Left ventricle myocardium superior (tissue), 1 donor: Measurements from ENCODE around the gene CACNA1F. TPM values are rescaled to one million over a fixed set of nuclear protein-coding genes. Genes with fewer than 3 reads are reported as not detected.
A peak's percentile ranks its signal among the peaks of the same experiment; 100 is the strongest.

Source experiments
- ATAC-seq: fragments of 200-7000 bp; cut with Tn5 transposase; one replicate; pipeline ENCODE4 v1.9.1; 2020; ENCODE audit warnings: mild to moderate bottlenecking, moderate library complexity
- DNase-seq: peaks from one replicate; pipeline ENCODE4 v3.0.0-alpha.2; 2020
- intact Hi-C: fragments of 100-400 bp; cut with micrococcal nuclease; formaldehyde crosslinking; loops from one replicate; pipeline ENCODE4 v1.11.0; 2022
- total RNA-seq: library from RNA; stranded (reverse); fragmentation: NEBNext Ultra II Directional; extraction: Animal tissue kit (Norgen Biotek cat#: 25700); gene quantifications from one replicate; pipeline ENCODE4 v1.2.1, GENCODE V29; 2021
- donor health status: DM: no; HTN: yes; CAD: no; lungs with severe emphysema.

CACNA1F gene
- total RNA-seq, 1 donor from 2014 or later: 0.47 TPM

DNA sequence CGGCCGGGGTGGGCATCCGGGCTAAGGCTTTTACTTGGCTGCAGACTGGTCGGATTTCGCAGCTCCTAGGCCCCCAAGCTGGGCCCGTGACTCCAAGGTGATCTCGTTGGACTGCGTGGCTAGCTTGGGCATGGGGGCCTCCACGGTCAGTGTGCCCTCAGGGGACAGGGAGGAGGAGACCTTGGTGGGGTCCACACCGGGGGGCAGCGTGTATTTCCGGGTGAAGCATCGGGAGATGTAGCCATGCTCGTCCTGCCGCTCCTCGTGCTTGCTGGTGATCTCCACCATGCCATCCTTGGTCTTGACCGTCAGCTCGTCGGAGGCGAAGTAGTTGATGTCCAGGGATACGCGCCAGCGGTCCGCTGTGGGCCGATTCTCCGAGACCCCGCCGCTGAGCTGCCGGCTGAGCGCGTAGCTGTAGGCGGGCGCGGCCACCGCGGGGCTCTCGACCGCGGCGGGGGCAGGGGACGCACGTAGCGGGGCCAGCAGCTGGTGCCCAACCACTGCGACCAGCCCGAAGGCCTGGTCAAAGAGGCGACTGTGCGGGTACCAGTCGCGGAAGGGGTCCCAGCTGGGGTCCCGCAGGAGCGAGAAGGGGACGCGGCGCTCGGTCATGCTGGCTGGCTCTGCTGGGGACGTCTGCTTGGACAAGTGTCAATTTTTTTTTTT lies 881 bp upstream of the CACNA1F start:
- ATAC-seq (no peak), DNase-seq (peak; percentile 31)
- intact Hi-C loops: no loop called here

DNA sequence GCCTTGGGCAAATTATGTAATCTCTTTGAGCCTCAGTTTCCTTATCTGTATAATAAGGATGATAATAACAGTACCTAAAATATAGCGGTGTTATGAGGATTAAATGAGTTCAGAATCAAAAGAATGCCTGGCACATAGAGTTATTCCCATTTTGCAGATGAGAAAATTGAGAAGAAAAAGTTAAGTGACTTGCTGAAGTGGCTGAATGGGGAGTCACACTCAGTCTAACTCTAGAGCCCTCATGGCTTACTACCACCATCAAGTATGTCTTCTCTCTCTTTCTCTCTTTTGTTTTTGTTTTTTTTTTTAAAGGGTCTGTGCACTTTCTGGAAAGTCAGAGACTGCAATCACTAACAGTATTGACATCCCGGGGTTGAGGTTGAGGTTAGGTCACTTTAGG lies 615 bp downstream of the CACNA1F start:
- DNase-seq (no peak), ATAC-seq (no peak)
- intact Hi-C loops: no loop called here

DNA sequence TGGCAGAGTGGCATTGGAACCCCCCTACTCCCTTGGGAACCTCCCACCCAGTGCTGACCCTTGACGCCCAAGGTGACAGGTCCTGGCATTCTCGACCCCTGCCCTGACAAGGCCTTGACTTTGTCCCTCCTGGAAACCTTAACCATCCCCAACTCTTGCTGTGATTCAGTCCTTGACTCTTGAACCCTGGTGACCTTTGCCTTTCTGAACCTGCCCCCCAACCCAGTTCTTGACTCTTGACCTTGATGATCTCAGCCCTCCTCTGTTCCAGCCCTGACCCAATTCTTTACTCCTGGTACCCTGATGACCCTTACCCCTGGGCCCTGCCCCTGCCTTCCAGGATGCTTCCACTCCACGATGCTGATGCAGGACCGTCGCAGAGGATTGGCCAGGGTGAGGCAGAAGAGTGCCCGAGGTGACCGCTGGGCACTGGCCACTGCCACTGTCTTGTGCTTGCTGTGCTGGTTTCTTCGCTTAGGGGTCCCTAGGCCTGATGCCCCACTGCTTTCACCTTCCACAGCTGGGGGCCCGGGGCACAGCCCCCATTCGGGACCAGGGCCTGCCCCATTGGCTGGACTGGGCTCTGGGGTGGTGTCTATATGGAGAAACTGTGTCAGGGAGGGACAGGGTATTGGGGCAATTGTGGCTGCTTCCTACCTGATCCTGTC lies 1.7 kb downstream of the CACNA1F start:
- intact Hi-C loops: no loop called here
- no peak for ATAC-seq
- no peak for DNase-seq

DNA sequence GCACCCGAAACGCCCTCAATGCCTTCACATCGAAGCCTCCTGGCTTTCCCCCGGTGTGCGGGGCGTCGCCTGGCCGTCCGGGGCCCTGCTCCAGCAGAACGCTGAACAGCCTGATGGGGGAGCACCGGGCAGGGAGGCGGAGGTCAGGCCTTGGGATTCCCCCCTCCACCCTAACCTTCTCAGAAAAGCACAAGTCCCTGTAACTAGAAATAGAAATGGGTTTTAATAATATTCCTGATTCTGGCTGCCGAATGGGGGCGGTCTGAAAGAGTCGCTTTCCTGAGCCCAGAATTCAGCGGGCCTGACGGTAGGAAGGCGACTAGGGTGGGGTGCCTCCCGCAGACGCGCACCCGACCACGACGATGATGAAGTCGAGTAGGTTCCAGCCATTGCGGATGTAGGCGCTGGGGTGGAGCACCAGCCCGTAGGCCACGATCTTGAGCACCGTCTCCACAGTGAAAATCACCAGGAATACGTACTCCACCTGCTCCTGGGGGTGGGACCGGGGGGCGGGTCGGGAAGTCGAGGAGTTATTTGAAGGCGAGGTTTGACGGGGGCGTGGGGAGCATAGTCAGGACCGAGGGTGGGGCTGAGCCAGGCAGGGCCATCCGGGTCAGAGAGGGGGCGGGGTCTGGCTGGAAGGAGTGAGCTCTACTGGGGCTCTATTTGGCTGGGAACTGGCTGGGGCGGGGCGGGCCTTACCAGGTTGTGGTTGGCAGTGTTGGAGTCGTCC lies 2.5 kb downstream of the CACNA1F start:
- intact Hi-C loops: no loop called here
- DNase-seq: peak; percentile 74
- ATAC-seq: peak; percentile 67

DNA sequence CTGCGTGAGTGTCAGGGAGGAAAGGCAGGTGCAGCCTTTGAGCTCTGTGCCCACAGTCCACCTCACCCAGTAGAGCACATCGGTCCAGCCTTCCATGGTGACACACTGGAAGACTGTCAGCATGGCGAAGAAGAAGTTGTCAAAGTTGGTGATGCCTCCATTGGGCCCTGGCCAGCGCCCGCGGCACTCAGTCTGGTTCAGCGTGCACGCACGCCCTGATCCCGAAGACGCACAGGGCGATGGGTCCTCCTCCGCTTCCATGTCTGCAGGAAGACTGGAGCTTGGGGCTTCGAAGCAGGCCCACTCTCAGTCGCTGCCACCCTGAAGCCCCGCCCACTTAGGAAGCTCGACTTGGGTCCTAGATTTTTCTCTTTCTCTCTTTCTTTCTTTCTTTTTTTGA lies 5.0 kb downstream of the CACNA1F start:
- ATAC-seq: no peak
- no peak for DNase-seq
- intact Hi-C loops: no loop called here

- intact Hi-C loops: no loop called here
- DNase-seq (no peak), ATAC-seq (no peak)
Measured at GRCh38 chrX:49227726-49228125, 5.4 kb downstream of the CACNA1F start.

- intact Hi-C loops: no loop called here
- ATAC-seq: no peak
- no peak for DNase-seq
Measured at GRCh38 chrX:49226946-49227345, 6.2 kb downstream of the CACNA1F start.

GRCh38 chrX:49225858-49226257 lies 7.3 kb downstream of the CACNA1F start:
- intact Hi-C loops: no loop called here
- DNase-seq (no peak), ATAC-seq (no peak)

- ATAC-seq: no peak
- DNase-seq: no peak
- intact Hi-C loops: no loop called here
Measured at GRCh38 chrX:49221868-49222267, 11.3 kb downstream of the CACNA1F start.

DNA sequence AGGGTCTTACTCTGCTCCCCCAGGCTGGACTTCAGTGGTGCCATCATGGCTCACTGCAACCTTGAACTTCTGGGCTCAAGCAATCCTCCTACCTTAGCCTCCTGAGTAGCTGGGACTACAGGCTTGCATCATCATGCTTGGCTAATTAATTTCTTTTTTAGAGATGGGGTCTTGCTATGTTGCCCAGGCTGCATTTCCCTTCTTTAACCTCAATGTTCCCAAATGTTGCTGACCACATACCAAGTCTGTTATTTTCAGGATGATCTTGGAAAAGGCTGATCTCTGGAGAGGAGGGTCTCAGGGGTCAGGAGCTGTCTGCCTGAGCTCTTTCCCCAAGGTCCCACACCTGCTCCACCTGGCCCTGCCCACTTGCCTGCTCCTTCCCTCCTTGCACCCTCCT lies 13.0 kb downstream of the CACNA1F start:
- no peak for DNase-seq
- ATAC-seq: no peak
- intact Hi-C loops: no loop called here

DNA sequence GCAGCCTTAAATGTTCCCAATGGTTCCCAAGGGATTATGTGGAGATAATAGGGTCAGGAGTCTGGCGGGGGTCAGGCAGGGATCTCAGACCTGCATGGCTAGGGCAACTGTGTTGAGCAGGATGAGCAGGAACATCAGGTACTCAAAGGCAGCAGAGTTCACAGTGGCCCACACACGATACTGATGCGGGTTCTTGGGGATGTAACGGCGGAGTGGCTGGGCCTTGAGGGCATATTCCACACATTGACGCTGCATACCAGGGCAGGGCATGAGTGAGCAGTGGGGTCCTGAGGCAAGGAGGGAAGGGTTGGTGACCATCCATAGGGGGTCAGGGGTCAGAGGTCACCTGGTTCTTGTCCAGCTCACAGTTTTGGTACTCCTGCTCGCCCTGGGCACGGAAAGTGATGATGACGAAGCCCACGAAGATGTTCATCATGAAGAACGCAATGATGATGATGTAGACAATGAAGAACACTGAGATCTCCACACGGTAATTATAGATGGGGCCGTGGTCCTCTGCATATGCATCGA lies 18.1 kb downstream of the CACNA1F start:
- intact Hi-C loops: no loop called here
- no peak for DNase-seq
- no peak for ATAC-seq

GRCh38 chrX:49214416-49214815 lies 18.7 kb downstream of the CACNA1F start:
- ATAC-seq: no peak
- intact Hi-C loops: no loop called here
- no peak for DNase-seq

DNA sequence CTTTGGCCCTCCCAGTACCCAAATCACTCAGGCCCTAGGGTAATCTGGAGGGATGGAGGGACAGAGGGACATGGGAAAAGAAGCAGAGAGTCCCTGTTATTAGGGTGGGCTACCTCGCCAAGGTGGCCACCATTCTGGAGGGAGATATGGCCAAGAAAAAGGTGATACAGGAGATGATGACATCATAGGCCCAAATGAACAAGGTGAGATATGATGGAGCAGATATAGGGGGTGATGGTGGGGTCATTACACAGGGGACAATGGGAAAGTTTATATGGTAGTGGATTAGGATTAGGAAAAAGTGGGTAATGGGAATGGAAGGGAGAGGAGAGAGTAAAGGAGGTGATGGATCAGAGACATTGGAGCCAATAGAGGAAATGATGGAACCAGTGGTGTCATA lies 20.3 kb downstream of the CACNA1F start:
- no peak for ATAC-seq
- intact Hi-C loops: no loop called here
- DNase-seq: no peak

DNA sequence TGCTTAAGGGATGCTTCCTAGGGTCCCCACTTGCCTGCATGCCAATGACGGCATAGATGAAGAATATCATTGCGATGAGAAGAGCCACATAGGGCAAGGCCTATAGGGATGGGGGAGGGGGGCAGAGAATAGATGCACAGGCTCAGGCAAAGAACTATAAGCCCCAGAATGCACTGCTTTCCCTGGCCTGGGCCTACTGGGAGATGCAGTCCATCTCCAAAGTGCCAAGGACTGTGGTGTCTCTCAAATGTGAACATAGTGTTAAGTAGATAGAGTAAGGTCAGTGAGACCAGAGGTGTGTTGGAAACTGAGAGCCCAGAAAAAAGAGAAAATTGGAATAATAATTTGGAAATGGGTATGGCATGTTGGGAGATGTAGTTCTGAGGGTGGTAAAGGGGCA lies 20.9 kb downstream of the CACNA1F start:
- ATAC-seq (no peak), DNase-seq (no peak)
- intact Hi-C loops: no loop called here

DNA sequence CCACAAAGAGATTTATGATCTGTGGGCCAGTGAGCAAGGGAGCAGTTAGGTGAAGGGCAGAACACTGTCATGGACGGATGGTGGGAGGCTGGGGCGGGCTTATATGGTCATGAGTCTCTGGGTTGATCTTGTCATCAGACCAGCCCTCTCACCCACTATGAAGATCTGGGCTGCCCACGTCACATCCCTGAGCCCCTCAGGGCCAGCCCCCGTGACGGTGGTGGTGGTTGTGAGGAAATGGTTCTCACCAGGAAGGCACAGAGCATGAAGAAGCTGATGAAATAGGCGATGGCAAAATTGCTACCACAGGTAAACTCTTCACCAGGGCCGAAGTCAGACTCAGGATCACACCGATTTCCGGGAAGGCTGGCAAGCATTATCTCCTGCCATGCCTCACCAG lies 22.1 kb downstream of the CACNA1F start:
- intact Hi-C loops: no loop called here
- ATAC-seq (no peak), DNase-seq (no peak)

DNA sequence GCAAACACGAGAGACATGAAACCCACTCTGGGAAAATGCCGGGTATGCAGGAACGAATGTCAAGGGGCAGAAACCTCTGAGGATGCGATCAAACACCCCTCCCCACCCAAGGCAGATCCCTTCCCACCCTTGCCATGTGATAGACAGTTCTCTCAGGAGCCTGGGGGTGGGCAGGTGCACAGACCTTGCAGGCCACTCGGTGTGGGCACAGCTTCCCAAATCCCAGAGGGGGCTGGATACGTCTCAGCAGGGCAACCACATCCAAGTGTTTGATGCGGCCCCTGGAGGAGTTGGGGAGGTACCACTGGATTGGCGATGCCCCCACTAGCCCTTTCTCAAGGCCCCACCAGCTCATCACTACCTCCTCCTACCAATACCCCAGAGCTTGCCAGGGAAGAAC lies 22.7 kb downstream of the CACNA1F start:
- ATAC-seq: no peak
- intact Hi-C loops: no loop called here
- DNase-seq: no peak

GRCh38 chrX:49209434-49210251 lies 23.5 kb downstream of the CACNA1F start:
- intact Hi-C loops: no loop called here
- no peak for DNase-seq
- no peak for ATAC-seq

- intact Hi-C loops: no loop called here
- no peak for DNase-seq
- ATAC-seq: no peak
Measured at GRCh38 chrX:49208399-49208798, 24.7 kb downstream of the CACNA1F start.

- no peak for DNase-seq
- intact Hi-C loops: no loop called here
- ATAC-seq: no peak
Measured at GRCh38 chrX:49206543-49206942, 26.6 kb downstream of the CACNA1F start.

GRCh38 chrX:49205443-49205842 lies 27.7 kb downstream of the CACNA1F start:
- intact Hi-C loops: no loop called here
- ATAC-seq (no peak), DNase-seq (no peak)
